Measurements from ENCODE around the gene CHST8. TPM values are rescaled to one million over a fixed set of nuclear protein-coding genes. Genes with fewer than 3 reads are reported as not detected.
"Not testable (repeated sequence)": the region's sequence is repeated elsewhere in the genome, so short reads cannot be mapped to it uniquely, and the experiment has no call there.

Gene CHST8
- total and polyA plus RNA-seq, 2 donors, result 0.23 to 0.47 TPM

GRCh38 chr19:33689138-33689746, 67.5 kb downstream of the CHST8 start:
- Histone ChIP-seq H3K27ac (ENCODE audit: low read depth in 1 of 2, low read length in 1 of 2) (no peak overlapping the region), H3K27me3 (ENCODE audit: control insufficient read depth in 2 of 2, insufficient read depth in 1 of 2, low read length in 1 of 2) (peaks cover 4 to 12% of the 10 kb centered on the region in 2 donors), H3K4me3 (ENCODE audit: low read length in 2 of 2) (no peak overlapping the region), H3K4me1 (ENCODE audit: control insufficient read depth in 2 of 2, insufficient read depth in 2 of 2, low read length in 2 of 2) (no peaks in the 10 kb centered on the region), H3K36me3 (ENCODE audit: control insufficient read depth in 2 of 2, insufficient read depth in 2 of 2, low read length in 1 of 2) (no peaks in the 10 kb centered on the region), H3K9me3 (ENCODE audit: control insufficient read depth in 2 of 2, insufficient read depth in 1 of 2, low read length in 1 of 2) (no peaks in the 10 kb centered on the region)
- 92% methylated on average over 18 of the region's 18 CpGs for WGBS
- no peak for DNase-seq (ENCODE audit: low read depth in 6 of 9, low spot score in 9 of 9)

GRCh38 chr19:33689868-33690267, 68.1 kb downstream of the CHST8 start:
- no peaks in the 10 kb centered on the region for H3K9me3 ChIP-seq (ENCODE audit: control insufficient read depth in 2 of 2, insufficient read depth in 1 of 2, low read length in 1 of 2)
- no peaks in the 10 kb centered on the region for H3K4me1 ChIP-seq (ENCODE audit: control insufficient read depth in 2 of 2, insufficient read depth in 2 of 2, low read length in 2 of 2)
- no peak overlapping the region for H3K27ac ChIP-seq (ENCODE audit: low read depth in 1 of 2, low read length in 1 of 2)
- no peaks in the 10 kb centered on the region for H3K36me3 ChIP-seq (ENCODE audit: control insufficient read depth in 2 of 2, insufficient read depth in 2 of 2, low read length in 1 of 2)
- H3K27me3 ChIP-seq (ENCODE audit: control insufficient read depth in 2 of 2, insufficient read depth in 1 of 2, low read length in 1 of 2), result peaks cover 2 to 6% of the 10 kb centered on the region in 2 donors
- WGBS, result 84% methylated on average over 5 of the region's 5 CpGs
- H3K4me3 ChIP-seq (ENCODE audit: low read length in 2 of 2), result no peak overlapping the region
- DNase-seq (ENCODE audit: low read depth in 6 of 9, low spot score in 9 of 9), result no peak

GRCh38 chr19:33690378-33691029, 68.8 kb downstream of the CHST8 start:
- Histone ChIP-seq H3K4me1 (ENCODE audit: control insufficient read depth in 2 of 2, insufficient read depth in 2 of 2, low read length in 2 of 2) (no peaks in the 10 kb centered on the region), H3K27me3 (ENCODE audit: control insufficient read depth in 2 of 2, insufficient read depth in 1 of 2, low read length in 1 of 2) (no peaks in the 10 kb centered on the region), H3K4me3 (ENCODE audit: low read length in 2 of 2) (no peak overlapping the region), H3K9me3 (ENCODE audit: control insufficient read depth in 2 of 2, insufficient read depth in 1 of 2, low read length in 1 of 2) (no peaks in the 10 kb centered on the region), H3K36me3 (ENCODE audit: control insufficient read depth in 2 of 2, insufficient read depth in 2 of 2, low read length in 1 of 2) (no peaks in the 10 kb centered on the region), H3K27ac (ENCODE audit: low read depth in 1 of 2, low read length in 1 of 2) (no peak overlapping the region)
- no peak for DNase-seq (ENCODE audit: low read depth in 6 of 9, low spot score in 9 of 9)
- 87% methylated on average over 20 of the region's 20 CpGs for WGBS

- no peaks in the 10 kb centered on the region for H3K9me3 ChIP-seq (ENCODE audit: control insufficient read depth in 2 of 2, insufficient read depth in 1 of 2, low read length in 1 of 2)
- H3K27ac ChIP-seq (ENCODE audit: low read depth in 1 of 2, low read length in 1 of 2), result no peak overlapping the region
- DNase-seq (ENCODE audit: low read depth in 6 of 9, low spot score in 9 of 9), result no peak
- 93% methylated on average over 12 of the region's 12 CpGs for WGBS
- no peaks in the 10 kb centered on the region for H3K36me3 ChIP-seq (ENCODE audit: control insufficient read depth in 2 of 2, insufficient read depth in 2 of 2, low read length in 1 of 2)
- no peaks in the 10 kb centered on the region for H3K4me1 ChIP-seq (ENCODE audit: control insufficient read depth in 2 of 2, insufficient read depth in 2 of 2, low read length in 2 of 2)
- no peak overlapping the region for H3K4me3 ChIP-seq (ENCODE audit: low read length in 2 of 2)
- no peaks in the 10 kb centered on the region for H3K27me3 ChIP-seq (ENCODE audit: control insufficient read depth in 2 of 2, insufficient read depth in 1 of 2, low read length in 1 of 2)
Measured at GRCh38 chr19:33691030-33691427, 69.3 kb downstream of the CHST8 start.

- no peaks in the 10 kb centered on the region for H3K36me3 ChIP-seq (ENCODE audit: control insufficient read depth in 2 of 2, insufficient read depth in 2 of 2, low read length in 1 of 2)
- DNase-seq (ENCODE audit: low read depth in 6 of 9, low spot score in 9 of 9), result no peak
- no peaks in the 10 kb centered on the region for H3K4me1 ChIP-seq (ENCODE audit: control insufficient read depth in 2 of 2, insufficient read depth in 2 of 2, low read length in 2 of 2)
- H3K27me3 ChIP-seq (ENCODE audit: control insufficient read depth in 2 of 2, insufficient read depth in 1 of 2, low read length in 1 of 2), result no peaks in the 10 kb centered on the region
- no peaks in the 10 kb centered on the region for H3K9me3 ChIP-seq (ENCODE audit: control insufficient read depth in 2 of 2, insufficient read depth in 1 of 2, low read length in 1 of 2)
- WGBS, result 84% methylated on average over 7 of the region's 7 CpGs
- H3K4me3 ChIP-seq (ENCODE audit: low read length in 2 of 2), result no peak overlapping the region
- H3K27ac ChIP-seq (ENCODE audit: low read depth in 1 of 2, low read length in 1 of 2), result no peak overlapping the region
Measured at GRCh38 chr19:33691736-33692135, 70.0 kb downstream of the CHST8 start.

- Histone ChIP-seq H3K27ac (ENCODE audit: low read depth in 1 of 2, low read length in 1 of 2) (no peak overlapping the region), H3K27me3 (ENCODE audit: control insufficient read depth in 2 of 2, insufficient read depth in 1 of 2, low read length in 1 of 2) (no peaks in the 10 kb centered on the region), H3K4me3 (ENCODE audit: low read length in 2 of 2) (no peak overlapping the region), H3K9me3 (ENCODE audit: control insufficient read depth in 2 of 2, insufficient read depth in 1 of 2, low read length in 1 of 2) (no peaks in the 10 kb centered on the region), H3K36me3 (ENCODE audit: control insufficient read depth in 2 of 2, insufficient read depth in 2 of 2, low read length in 1 of 2) (no peaks in the 10 kb centered on the region), H3K4me1 (ENCODE audit: control insufficient read depth in 2 of 2, insufficient read depth in 2 of 2, low read length in 2 of 2) (no peaks in the 10 kb centered on the region)
- no peak for DNase-seq (ENCODE audit: low read depth in 6 of 9, low spot score in 9 of 9)
- WGBS, result 86% methylated on average over 3 of the region's 3 CpGs
Measured at GRCh38 chr19:33693678-33694077, 71.9 kb downstream of the CHST8 start.

GRCh38 chr19:33695547-33695946, 73.8 kb downstream of the CHST8 start:
- not testable (repeated sequence) for H3K9me3 ChIP-seq (ENCODE audit: control insufficient read depth in 2 of 2, insufficient read depth in 1 of 2, low read length in 1 of 2); H3K4me1 ChIP-seq (ENCODE audit: control insufficient read depth in 2 of 2, insufficient read depth in 2 of 2, low read length in 2 of 2); H3K27ac ChIP-seq (ENCODE audit: low read depth in 1 of 2, low read length in 1 of 2); H3K36me3 ChIP-seq (ENCODE audit: control insufficient read depth in 2 of 2, insufficient read depth in 2 of 2, low read length in 1 of 2); H3K27me3 ChIP-seq (ENCODE audit: control insufficient read depth in 2 of 2, insufficient read depth in 1 of 2, low read length in 1 of 2); DNase-seq (ENCODE audit: low read depth in 6 of 9, low spot score in 9 of 9); H3K4me3 ChIP-seq (ENCODE audit: low read length in 2 of 2)
- 95% methylated on average over 3 of the region's 3 CpGs for WGBS

- Histone ChIP-seq H3K4me1 (ENCODE audit: control insufficient read depth in 2 of 2, insufficient read depth in 2 of 2, low read length in 2 of 2) (no peaks in the 10 kb centered on the region), H3K9me3 (ENCODE audit: control insufficient read depth in 2 of 2, insufficient read depth in 1 of 2, low read length in 1 of 2) (no peaks in the 10 kb centered on the region), H3K36me3 (ENCODE audit: control insufficient read depth in 2 of 2, insufficient read depth in 2 of 2, low read length in 1 of 2) (no peaks in the 10 kb centered on the region), H3K27ac (ENCODE audit: low read depth in 1 of 2, low read length in 1 of 2) (no peak overlapping the region), H3K27me3 (ENCODE audit: control insufficient read depth in 2 of 2, insufficient read depth in 1 of 2, low read length in 1 of 2) (no peaks in the 10 kb centered on the region), H3K4me3 (ENCODE audit: low read length in 2 of 2) (no peak overlapping the region)
- WGBS, result 96% methylated on average over 9 of the region's 9 CpGs
- no peak for DNase-seq (ENCODE audit: low read depth in 6 of 9, low spot score in 9 of 9)
Measured at GRCh38 chr19:33697766-33698165, 76.0 kb downstream of the CHST8 start.

GRCh38 chr19:33698576-33699435, 77.1 kb downstream of the CHST8 start:
- no peak for DNase-seq (ENCODE audit: low read depth in 6 of 9, low spot score in 9 of 9)

More at GRCh38 chr19:33698576-33699435, 77.1 kb downstream of the CHST8 start:
- Histone ChIP-seq H3K36me3 (ENCODE audit: control insufficient read depth in 2 of 2, insufficient read depth in 2 of 2, low read length in 1 of 2) (no peaks in the 10 kb centered on the region), H3K4me3 (ENCODE audit: low read length in 2 of 2) (no peak overlapping the region), H3K27me3 (ENCODE audit: control insufficient read depth in 2 of 2, insufficient read depth in 1 of 2, low read length in 1 of 2) (no peaks in the 10 kb centered on the region), H3K27ac (ENCODE audit: low read depth in 1 of 2, low read length in 1 of 2) (no peak overlapping the region), H3K4me1 (ENCODE audit: control insufficient read depth in 2 of 2, insufficient read depth in 2 of 2, low read length in 2 of 2) (no peaks in the 10 kb centered on the region), H3K9me3 (ENCODE audit: control insufficient read depth in 2 of 2, insufficient read depth in 1 of 2, low read length in 1 of 2) (no peaks in the 10 kb centered on the region)
- whole genome bisulfite sequencing, result 85% methylated on average over 14 of the region's 14 CpGs
